NB4 (cell line): ENCODE data around the gene ITGAV.

Source experiments
- MYC ChIP-seq: IDR thresholded peaks from 2 replicates; pipeline ENCODE4 v1.6.1; 2011; ENCODE audit warnings: low read depth, low read length
- POLR2A ChIP-seq: IDR thresholded peaks from 2 replicates; pipeline ENCODE4 v1.6.1; 2011; ENCODE audit warnings: mild to moderate bottlenecking; ENCODE audit not compliant: insufficient read length; ENCODE audit errors: extremely low read depth
- TF ChIP-seq, protein P1 (sequence below): IDR thresholded peaks from one replicate; pipeline ENCODE4 v1.5.1; 2012; ENCODE audit warnings: low read depth, low read length

DNA sequence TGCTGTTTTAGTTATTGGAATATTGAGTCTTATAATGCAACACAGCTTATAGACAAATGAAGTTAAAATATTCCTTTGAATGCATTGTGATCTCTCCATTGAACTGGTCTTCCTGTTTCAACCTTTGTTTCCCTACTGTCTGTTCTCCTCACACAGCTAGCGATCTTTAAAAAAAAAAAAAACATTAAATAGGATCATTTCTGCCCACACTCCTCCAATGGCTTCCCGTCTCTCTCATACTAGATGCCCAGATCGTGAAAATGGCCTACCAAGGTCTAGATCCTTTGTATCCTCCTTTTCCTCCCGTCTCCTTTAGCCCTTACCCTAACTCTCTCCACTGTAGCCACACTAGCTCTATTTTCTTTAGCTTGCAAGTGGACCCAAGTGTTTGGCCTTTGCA is 106.4 kb downstream of the ITGAV start:
- TF ChIP-seq POLR2A, result no peak
- TF ChIP-seq, protein P1, sequence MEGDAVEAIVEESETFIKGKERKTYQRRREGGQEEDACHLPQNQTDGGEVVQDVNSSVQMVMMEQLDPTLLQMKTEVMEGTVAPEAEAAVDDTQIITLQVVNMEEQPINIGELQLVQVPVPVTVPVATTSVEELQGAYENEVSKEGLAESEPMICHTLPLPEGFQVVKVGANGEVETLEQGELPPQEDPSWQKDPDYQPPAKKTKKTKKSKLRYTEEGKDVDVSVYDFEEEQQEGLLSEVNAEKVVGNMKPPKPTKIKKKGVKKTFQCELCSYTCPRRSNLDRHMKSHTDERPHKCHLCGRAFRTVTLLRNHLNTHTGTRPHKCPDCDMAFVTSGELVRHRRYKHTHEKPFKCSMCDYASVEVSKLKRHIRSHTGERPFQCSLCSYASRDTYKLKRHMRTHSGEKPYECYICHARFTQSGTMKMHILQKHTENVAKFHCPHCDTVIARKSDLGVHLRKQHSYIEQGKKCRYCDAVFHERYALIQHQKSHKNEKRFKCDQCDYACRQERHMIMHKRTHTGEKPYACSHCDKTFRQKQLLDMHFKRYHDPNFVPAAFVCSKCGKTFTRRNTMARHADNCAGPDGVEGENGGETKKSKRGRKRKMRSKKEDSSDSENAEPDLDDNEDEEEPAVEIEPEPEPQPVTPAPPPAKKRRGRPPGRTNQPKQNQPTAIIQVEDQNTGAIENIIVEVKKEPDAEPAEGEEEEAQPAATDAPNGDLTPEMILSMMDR, result no peak
- no peak for TF ChIP-seq MYC
